Measurements from ENCODE around the gene PRPSAP1.

Gene PRPSAP1

DNA sequence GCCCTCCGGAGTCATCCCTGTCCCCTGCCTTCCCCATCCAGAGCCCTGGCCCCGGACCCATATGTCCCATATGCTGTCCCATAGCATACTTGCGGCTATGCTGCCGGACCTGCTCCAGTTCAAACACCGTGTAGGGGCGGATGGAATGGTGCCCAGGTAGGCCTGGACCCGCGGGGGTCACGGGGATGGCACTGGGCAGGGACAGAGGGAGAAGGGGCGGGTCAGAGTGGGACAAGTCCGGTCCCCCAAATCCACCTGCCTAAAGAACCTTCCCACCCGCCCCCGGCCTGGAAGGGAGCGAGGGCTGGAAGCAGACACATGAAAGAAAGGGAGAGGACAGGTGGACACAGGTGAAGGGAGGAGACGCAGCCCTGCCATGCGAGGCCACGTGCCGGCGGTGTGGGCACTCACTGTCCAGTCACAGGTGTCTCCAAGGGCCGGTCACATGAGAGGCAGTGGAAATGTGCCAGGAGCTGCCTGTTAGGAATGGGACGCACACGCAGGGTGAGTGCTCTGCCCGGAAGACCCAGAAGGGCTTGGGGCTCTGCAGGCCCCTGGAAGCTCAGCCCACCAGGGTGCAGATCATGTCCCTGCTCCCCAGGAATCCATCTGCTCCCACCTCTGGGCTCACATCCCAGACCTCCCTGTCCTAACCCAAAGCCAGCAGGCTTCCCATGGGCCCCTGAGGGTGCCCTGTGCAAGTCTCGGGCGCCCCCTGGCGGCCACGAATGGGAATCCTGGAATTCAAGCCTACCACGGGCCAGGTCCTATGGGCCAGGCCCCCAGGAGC, 74.6 kb downstream of the PRPSAP1 start:
- in situ Hi-C loops (cut with MboI; ENCODE audit: low pct_unique_long_range_greater_than_20kb, low sequenced_read_pairs, unreplicated experiment), result no loop called here
- peak; percentile 87 for DNase-seq (ENCODE audit: low spot score)
- TF ChIP-seq CTCF (IDR thresholded peaks at IDR 0.05; ENCODE audit: extremely low read depth, insufficient read depth, missing control alignments), result peak; percentile 98

GRCh38 chr17:76278268-76278908, 75.3 kb downstream of the PRPSAP1 start:
- no peak for DNase-seq (ENCODE audit: low spot score)
- in situ Hi-C loops (cut with MboI; ENCODE audit: low pct_unique_long_range_greater_than_20kb, low sequenced_read_pairs, unreplicated experiment), result no loop called here
- no peak for TF ChIP-seq CTCF (IDR thresholded peaks at IDR 0.05; ENCODE audit: extremely low read depth, insufficient read depth, missing control alignments)

- no peak for TF ChIP-seq CTCF (IDR thresholded peaks at IDR 0.05; ENCODE audit: extremely low read depth, insufficient read depth, missing control alignments)
- DNase-seq (ENCODE audit: low spot score), result no peak
- in situ Hi-C loops (cut with MboI; ENCODE audit: low pct_unique_long_range_greater_than_20kb, low sequenced_read_pairs, unreplicated experiment), result no loop called here
These were observed 76.1 kb downstream of the PRPSAP1 start for GRCh38 chr17:76277300-76278267.

DNA sequence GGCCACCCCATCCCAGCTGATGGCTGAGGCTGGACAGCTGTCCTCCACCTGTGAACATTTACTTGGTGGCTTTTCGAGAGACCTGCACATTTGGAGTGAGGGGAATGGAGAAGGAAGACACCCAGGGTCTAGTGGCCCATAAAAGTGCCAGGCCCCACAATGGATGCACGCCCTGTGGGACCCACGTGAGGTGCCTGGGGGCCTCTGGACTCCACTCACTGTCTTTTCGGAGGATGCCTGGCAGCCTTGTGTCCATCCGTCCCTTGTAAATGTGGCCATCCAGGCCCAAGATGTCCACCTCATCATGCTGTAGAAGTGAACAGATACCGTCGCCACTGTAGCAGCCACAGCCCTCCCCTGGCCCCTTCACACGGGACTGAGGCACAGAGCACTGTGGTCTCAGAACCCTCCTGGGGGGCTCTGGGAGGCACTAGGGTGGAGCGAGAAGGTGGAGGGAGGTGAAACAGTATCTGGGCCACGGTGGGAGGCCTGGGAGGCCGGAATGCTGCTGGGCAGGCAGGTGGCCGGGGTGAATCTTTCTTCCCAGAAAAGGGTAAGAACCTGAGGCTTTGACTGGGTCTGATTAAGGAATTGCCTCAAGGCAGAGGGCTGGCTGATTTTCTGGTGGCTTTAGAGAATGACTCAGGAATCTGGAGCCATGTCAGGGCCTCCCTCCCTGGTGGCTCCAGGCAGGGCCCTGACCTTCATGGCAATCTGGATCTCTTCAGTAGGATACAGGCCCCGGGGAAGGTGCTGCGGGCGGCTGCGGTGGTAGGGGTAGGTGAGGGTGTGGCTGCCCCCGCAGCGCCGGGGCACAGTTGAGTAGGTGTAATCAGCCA, 77.0 kb downstream of the PRPSAP1 start:
- in situ Hi-C loops (cut with MboI; ENCODE audit: low pct_unique_long_range_greater_than_20kb, low sequenced_read_pairs, unreplicated experiment), result no loop called here
- DNase-seq (ENCODE audit: low spot score), result no peak
- TF ChIP-seq CTCF (IDR thresholded peaks at IDR 0.05; ENCODE audit: extremely low read depth, insufficient read depth, missing control alignments), result no peak

DNA sequence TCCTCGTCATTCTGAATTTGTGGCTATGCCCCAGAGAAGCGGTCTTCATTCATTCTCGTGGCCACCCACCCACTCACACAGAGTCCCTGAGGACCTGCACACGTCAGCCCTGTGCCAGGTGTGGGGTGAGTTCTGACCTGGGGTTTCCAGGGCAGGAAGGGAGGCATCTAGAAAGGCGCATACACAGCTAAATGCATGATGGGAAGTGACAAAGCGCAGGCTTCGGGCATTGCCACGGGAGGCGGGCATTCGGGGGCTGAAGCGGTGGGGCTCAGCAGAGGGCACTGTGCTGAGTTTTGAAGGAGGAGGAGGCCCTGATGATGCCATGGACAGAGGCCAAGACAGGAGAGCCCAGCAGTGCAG, 77.7 kb downstream of the PRPSAP1 start:
- in situ Hi-C loops (cut with MboI; ENCODE audit: low pct_unique_long_range_greater_than_20kb, low sequenced_read_pairs, unreplicated experiment), result no loop called here

More for the DNA sequence above, 77.7 kb downstream of the PRPSAP1 start:
- peak; percentile 27 for TF ChIP-seq CTCF (IDR thresholded peaks at IDR 0.05; ENCODE audit: extremely low read depth, insufficient read depth, missing control alignments)
- DNase-seq (ENCODE audit: low spot score), result no peak

All from GM13977 (cell line).